Measurements from ENCODE around the gene CHN1. TPM values are rescaled to one million over a fixed set of nuclear protein-coding genes. Genes with fewer than 3 reads are reported as not detected.

CHN1 gene
- total RNA-seq, 4 donors from 2014 or later = 0.30 to 5.8 (median 3.6) TPM

DNA sequence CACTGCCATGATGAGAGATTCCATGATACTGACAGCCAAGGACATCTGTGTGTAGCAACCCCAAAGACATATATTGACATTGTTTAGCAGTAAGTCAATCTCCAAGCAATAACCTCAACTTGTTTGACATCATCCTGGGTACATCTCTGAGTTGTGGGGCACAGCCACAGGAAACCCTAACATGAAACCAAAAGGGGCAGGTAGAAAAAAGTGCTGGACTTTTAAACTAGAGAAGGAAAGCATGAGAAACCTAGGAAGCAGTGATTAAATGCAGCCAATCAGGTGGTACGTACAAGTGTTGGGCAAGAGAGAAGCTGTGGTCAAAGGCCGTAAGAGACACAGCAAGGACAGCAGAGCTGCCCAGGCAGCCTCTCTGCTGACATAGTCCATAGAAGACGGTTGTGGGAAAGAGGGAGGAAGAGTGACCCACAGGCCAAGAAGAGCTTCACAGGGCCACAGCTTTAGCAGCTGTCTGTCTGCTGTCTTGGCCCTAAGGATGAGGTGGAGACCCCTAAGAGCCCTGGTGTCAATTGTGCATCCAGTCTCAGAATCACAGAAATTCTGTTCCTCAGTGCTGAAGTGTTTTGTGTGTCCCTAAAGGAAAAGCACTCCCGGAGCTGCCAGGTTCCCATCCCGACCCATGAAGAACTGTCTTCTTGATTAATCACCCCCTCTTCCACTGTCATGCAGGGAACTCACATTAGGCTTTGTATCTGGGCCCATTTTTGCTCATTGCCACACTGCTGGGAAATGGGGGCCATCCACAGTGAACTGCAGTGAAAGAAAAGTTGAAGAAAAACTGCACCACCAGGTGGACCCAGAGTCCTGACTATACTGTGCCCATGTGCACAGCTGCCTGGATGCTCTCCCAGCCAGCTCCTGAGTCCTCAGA, 25.4 kb upstream of the CHN1 start:
- Histone ChIP-seq H3K27ac (no peak overlapping the region), H3K36me3 (no peaks in the 10 kb centered on the region), H3K9me3 (no peaks in the 10 kb centered on the region), H3K4me1 (no peaks in the 10 kb centered on the region), H3K4me3 (no peak overlapping the region), H3K27me3 (no peaks in the 10 kb centered on the region)
- intact Hi-C loops (cut with DNase I) = no loop called here
- DNase-seq = no peak
- no peak for TF ChIP-seq POLR2A (IDR thresholded peaks at IDR 0.05)
- TF ChIP-seq, protein P1, sequence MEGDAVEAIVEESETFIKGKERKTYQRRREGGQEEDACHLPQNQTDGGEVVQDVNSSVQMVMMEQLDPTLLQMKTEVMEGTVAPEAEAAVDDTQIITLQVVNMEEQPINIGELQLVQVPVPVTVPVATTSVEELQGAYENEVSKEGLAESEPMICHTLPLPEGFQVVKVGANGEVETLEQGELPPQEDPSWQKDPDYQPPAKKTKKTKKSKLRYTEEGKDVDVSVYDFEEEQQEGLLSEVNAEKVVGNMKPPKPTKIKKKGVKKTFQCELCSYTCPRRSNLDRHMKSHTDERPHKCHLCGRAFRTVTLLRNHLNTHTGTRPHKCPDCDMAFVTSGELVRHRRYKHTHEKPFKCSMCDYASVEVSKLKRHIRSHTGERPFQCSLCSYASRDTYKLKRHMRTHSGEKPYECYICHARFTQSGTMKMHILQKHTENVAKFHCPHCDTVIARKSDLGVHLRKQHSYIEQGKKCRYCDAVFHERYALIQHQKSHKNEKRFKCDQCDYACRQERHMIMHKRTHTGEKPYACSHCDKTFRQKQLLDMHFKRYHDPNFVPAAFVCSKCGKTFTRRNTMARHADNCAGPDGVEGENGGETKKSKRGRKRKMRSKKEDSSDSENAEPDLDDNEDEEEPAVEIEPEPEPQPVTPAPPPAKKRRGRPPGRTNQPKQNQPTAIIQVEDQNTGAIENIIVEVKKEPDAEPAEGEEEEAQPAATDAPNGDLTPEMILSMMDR (IDR thresholded peaks at IDR 0.05) = peak in 4 of 6 experiments; percentile 5 to 28 (median 12)
- 75 to 91% methylated on average over 3 to 5 of the region's 5 CpGs for WGBS, 2 donors

DNA sequence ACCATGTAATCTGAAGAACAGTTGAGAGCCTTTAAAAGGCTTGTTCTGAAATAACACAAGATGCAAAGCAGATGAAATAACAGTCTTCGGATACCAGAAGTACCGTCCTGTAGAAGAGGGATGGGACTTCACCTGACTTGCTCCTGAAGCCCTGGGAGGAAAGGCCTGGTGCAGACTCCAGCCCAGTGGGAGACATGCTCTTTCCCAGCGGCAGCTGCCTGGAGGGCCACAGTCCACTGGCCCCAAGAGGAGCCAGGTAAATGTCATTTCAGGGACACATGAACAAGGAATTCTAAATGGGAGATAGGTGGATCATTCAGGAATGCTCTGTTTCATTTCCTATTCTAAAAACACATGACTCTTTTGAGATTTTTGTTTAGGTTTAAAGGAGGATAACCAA, 22.6 kb upstream of the CHN1 start:
- WGBS, 2 donors = 87 to 88% methylated on average over 3 of the region's 3 CpGs
- H3K9me3 ChIP-seq = no peaks in the 10 kb centered on the region
- TF ChIP-seq POLR2A (IDR thresholded peaks at IDR 0.05) = no peak
- TF ChIP-seq, protein P1 (IDR thresholded peaks at IDR 0.05) = no peak

DNA sequence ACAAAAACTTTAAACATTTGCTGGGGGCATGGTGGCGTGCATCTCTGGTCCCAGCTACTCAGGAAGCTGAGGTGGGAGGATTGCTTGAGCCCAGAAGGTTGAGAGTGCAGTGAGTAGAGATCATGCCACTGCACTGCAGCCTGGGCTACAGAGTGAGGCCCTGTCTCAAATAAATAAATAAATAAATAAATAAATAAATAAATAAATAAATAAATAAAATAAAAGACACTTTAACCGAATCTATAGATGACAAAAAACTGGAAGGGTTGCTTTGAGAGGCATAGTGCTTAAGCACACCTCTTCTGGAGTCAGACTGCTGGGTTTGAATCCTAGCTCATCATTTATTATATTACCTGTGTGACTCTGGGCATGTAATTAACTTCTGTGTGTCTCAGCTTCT, 21.2 kb upstream of the CHN1 start:
- H3K27ac ChIP-seq = no peak overlapping the region
- 84 to 94% methylated on average over 2 of the region's 2 CpGs for WGBS, 2 donors
- TF ChIP-seq, protein P1 (IDR thresholded peaks at IDR 0.05) = no peak
- no peak for TF ChIP-seq POLR2A (IDR thresholded peaks at IDR 0.05)
- H3K4me3 ChIP-seq = no peak overlapping the region
- intact Hi-C loops (cut with DNase I) = no loop called here
- no peaks in the 10 kb centered on the region for H3K27me3 ChIP-seq
- no peaks in the 10 kb centered on the region for H3K9me3 ChIP-seq
- H3K36me3 ChIP-seq = no peaks in the 10 kb centered on the region
- H3K4me1 ChIP-seq = no peaks in the 10 kb centered on the region
- DNase-seq = no peak

More for the DNA sequence above, 22.6 kb upstream of the CHN1 start:
- DNase-seq = no peak
- Histone ChIP-seq H3K4me1 (no peaks in the 10 kb centered on the region), H3K27me3 (no peaks in the 10 kb centered on the region), H3K27ac (peak overlapping the region; percentile 34 to 82 (median 48)), H3K36me3 (no peaks in the 10 kb centered on the region), H3K4me3 (no peak overlapping the region)
- intact Hi-C loops (cut with DNase I) = no loop called here

DNA sequence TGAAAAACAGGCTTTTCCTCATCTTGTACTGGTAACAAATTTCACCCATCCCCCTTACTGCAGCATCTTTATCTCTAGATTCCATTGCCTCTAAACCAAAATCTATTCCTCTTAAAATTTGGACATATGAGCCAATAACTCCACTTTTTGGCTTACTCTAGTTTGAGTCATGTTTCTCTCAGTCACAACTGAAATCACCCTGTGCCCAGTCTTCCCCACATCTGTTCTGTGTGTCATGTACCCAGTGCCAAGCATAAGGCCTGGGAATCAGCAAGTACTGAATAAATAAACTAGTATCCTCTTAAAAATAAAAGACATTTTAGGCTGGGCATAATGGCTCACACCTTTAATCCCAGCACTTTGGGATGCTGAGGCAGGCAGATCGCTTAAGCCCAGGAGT, 20.8 kb upstream of the CHN1 start:
- H3K4me1 ChIP-seq = no peaks in the 10 kb centered on the region
- TF ChIP-seq, protein P1 (IDR thresholded peaks at IDR 0.05) = no peak
- no peak for TF ChIP-seq POLR2A (IDR thresholded peaks at IDR 0.05)
- H3K9me3 ChIP-seq = no peaks in the 10 kb centered on the region
- no peak for DNase-seq
- H3K27ac ChIP-seq = no peak overlapping the region
- 86 to 100% methylated on average over 1 of the region's 1 CpG for WGBS, 2 donors
- no peak overlapping the region for H3K4me3 ChIP-seq
- intact Hi-C loops (cut with DNase I) = no loop called here
- no peaks in the 10 kb centered on the region for H3K27me3 ChIP-seq
- no peaks in the 10 kb centered on the region for H3K36me3 ChIP-seq

DNA sequence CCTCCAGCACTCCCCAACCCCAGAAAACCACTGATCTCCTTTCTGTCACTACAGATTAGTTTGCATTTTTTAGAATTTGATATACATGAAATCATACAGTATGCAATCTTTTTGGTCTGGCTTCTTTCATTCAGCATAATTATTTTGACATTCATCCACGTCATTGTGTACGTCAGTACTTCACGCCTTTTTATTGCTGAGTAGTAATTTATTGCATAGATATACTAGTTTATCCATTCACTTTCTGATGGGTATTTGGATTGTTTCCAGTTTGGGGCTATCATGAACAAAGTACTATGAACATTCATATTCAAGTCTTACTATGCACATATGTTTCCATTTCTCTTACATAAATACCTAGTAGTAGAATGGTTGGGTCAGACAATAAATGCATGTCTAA, 20.1 kb upstream of the CHN1 start:
- DNase-seq = no peak
- no peak for TF ChIP-seq POLR2A (IDR thresholded peaks at IDR 0.05)
- Histone ChIP-seq H3K36me3 (no peaks in the 10 kb centered on the region), H3K27me3 (no peaks in the 10 kb centered on the region), H3K27ac (no peak overlapping the region), H3K9me3 (no peaks in the 10 kb centered on the region), H3K4me1 (no peaks in the 10 kb centered on the region), H3K4me3 (no peak overlapping the region)
- WGBS, 2 donors = 88 to 90% methylated on average over 3 of the region's 3 CpGs
- intact Hi-C loops (cut with DNase I) = no loop called here

Data from esophagus squamous epithelium (tissue), 5 donors.